Measurements from ENCODE around the gene PRCD. TPM values are rescaled to one million over a fixed set of nuclear protein-coding genes. Genes with fewer than 3 reads are reported as not detected.

The PRCD gene
- total and polyA plus RNA-seq, 12 donors = 1.5 to 17.3 (median 2.6) TPM

DNA sequence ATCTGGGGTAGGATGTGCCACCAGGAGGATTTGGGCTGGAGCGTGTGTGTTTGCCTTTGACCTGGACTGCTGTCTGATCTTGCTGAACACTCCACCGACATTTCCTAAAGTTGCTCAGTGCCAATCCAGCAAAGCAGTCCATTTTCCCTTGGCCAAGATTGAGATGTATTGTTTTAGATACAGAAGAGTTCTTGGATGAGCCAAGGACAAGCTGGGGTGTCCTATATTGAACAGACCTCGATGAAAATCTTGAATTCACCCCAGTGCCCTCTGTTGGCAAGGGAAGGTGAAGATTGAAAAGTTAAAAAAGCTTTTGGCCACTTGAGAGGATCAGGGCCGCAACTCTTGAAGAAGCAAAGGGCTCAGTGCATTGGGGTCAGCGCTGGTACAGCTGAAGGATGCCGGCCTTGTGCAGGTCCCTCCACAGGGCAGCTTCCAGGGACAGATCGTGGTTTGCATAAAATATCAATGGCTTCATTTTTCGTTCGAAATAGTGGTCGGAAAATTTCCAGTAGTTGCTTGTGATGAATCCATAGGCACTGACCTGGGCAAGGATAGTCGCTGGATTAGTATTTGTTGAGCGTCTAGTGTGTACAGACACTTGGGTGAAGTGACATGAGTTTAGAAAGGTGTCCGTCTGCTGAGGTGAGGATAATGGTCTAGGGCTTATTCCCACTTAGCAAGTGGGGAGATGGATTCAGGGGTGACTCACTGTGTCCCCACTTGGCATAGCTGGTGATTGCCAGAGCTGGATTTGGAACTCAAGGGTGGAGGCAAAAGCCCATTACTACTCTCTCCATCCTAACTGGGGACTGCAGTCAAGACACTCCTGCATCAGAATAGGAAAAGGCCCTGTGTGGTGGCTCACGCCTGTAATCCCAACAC lies 26.1 kb downstream of the PRCD start:
- WGBS, 2 donors = 92 to 93% methylated on average over 14 of the region's 14 CpGs
- DNase-seq (no peak), ATAC-seq (no peak)
- H3K27ac ChIP-seq = no peak overlapping the region
- no peaks in the 10 kb centered on the region for H3K9me3 ChIP-seq
- no peaks in the 10 kb centered on the region for H3K27me3 ChIP-seq
- TF ChIP-seq, protein P1, sequence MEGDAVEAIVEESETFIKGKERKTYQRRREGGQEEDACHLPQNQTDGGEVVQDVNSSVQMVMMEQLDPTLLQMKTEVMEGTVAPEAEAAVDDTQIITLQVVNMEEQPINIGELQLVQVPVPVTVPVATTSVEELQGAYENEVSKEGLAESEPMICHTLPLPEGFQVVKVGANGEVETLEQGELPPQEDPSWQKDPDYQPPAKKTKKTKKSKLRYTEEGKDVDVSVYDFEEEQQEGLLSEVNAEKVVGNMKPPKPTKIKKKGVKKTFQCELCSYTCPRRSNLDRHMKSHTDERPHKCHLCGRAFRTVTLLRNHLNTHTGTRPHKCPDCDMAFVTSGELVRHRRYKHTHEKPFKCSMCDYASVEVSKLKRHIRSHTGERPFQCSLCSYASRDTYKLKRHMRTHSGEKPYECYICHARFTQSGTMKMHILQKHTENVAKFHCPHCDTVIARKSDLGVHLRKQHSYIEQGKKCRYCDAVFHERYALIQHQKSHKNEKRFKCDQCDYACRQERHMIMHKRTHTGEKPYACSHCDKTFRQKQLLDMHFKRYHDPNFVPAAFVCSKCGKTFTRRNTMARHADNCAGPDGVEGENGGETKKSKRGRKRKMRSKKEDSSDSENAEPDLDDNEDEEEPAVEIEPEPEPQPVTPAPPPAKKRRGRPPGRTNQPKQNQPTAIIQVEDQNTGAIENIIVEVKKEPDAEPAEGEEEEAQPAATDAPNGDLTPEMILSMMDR (IDR thresholded peaks at IDR 0.05) = no peak
- peaks cover 0 to 55% (median 6%) of the 10 kb centered on the region in 9 donors for H3K36me3 ChIP-seq
- intact Hi-C loops (cut with DNase I) = loop anchor here in 1 of 10 donors (10.0 kb wide), 1 partner anchor 59 kb away; no protein-coding TSS in a partner anchor
- H3K4me1 ChIP-seq = peaks cover 0 to 58% (median 37%) of the 10 kb centered on the region in 9 donors
- no peak overlapping the region for H3K4me3 ChIP-seq

DNA sequence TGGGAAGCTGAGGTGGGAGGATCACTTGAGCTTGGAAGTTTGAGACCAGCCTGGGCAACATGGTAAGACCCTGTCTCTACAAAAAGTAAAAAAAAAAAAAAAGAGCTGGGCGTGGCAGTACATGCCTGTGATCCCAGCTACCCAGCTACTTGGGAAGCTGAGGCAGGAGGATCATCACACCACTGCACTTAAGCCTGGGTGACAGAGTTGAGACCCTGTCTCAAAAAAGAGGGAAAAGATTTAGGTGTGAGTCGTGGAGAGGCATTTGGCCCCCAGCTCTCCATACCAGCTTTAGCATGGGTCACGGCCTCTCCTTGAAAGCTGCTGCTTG lies 26.7 kb downstream of the PRCD start:
- peaks cover 0 to 52% (median 30%) of the 10 kb centered on the region in 9 donors for H3K4me1 ChIP-seq
- no peaks in the 10 kb centered on the region for H3K27me3 ChIP-seq
- no peak overlapping the region for H3K27ac ChIP-seq
- no peak for ATAC-seq
- DNase-seq = no peak
- no peak overlapping the region for H3K4me3 ChIP-seq
- peaks cover 0 to 49% (median 6%) of the 10 kb centered on the region in 9 donors for H3K36me3 ChIP-seq
- WGBS, 2 donors = 94 to 100% methylated on average over 3 of the region's 3 CpGs
- no peaks in the 10 kb centered on the region for H3K9me3 ChIP-seq
- intact Hi-C loops (cut with DNase I) = loop anchor here in 1 of 10 donors (10.0 kb wide), 1 partner anchor 58 kb away; no protein-coding TSS in a partner anchor
- TF ChIP-seq, protein P1 (IDR thresholded peaks at IDR 0.05) = no peak

DNA sequence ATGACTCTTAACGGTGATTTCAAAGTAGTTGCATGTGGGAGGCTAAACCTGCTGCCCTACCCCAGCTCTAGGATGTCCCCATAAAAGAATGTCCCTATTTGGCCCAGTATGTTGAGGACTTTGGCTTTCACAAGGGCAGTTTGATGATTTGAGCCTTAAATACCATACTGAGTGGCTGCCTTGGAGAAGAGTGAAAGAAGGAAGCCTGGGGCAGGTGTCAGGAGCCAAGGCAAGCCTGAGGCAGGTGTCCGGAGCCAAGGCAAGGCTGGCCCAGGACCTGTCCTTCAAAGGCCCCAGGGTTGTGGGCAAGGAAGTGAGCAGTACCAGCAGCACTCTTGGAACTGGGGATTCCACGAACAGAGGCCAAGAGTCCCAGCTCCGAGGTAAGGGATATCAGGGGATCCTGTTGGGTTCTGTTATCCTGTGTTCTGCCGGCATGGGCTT lies 27.2 kb downstream of the PRCD start:
- Histone ChIP-seq H3K36me3 (peaks cover 0 to 45% (median 6%) of the 10 kb centered on the region in 9 donors), H3K27ac (no peak overlapping the region), H3K4me1 (peaks cover 0 to 48% (median 26%) of the 10 kb centered on the region in 9 donors), H3K27me3 (no peaks in the 10 kb centered on the region), H3K9me3 (no peaks in the 10 kb centered on the region), H3K4me3 (no peak overlapping the region)
- intact Hi-C loops (cut with DNase I) = loop anchor here in 1 of 10 donors (10.0 kb wide), 1 partner anchor 58 kb away; no protein-coding TSS in a partner anchor
- no peak for ATAC-seq
- no peak for DNase-seq
- WGBS, 2 donors = 78 to 80% methylated on average over 5 of the region's 5 CpGs
- TF ChIP-seq, protein P1 (IDR thresholded peaks at IDR 0.05) = no peak

GRCh38 chr17:76567634-76568432 lies 28.0 kb downstream of the PRCD start:
- peak overlapping the region in 2 of 10 donors; percentile 14 to 31 for H3K27ac ChIP-seq
- no peaks in the 10 kb centered on the region for H3K9me3 ChIP-seq
- ATAC-seq = peak in 7 of 8 donors; percentile 27 to 52 (median 33)
- no peak overlapping the region for H3K4me3 ChIP-seq
- no peak for DNase-seq
- H3K36me3 ChIP-seq = peaks cover 0 to 39% (median 6%) of the 10 kb centered on the region in 9 donors
- TF ChIP-seq, protein P1 (IDR thresholded peaks at IDR 0.05) = no peak
- H3K4me1 ChIP-seq = peaks cover 0 to 41% (median 22%) of the 10 kb centered on the region in 9 donors
- intact Hi-C loops (cut with DNase I) = loop anchor here in 1 of 10 donors (10.0 kb wide), 1 partner anchor 57 kb away; no protein-coding TSS in a partner anchor
- WGBS, 2 donors = 63 to 65% methylated on average over 14 of the region's 14 CpGs
- H3K27me3 ChIP-seq = no peaks in the 10 kb centered on the region
